ENCODE measurements around the gene ATP5MK.
"Not testable (repeated sequence)": the region's sequence is repeated elsewhere in the genome, so short reads cannot be mapped to it uniquely, and the experiment has no call there.

ATP5MK gene

DNA sequence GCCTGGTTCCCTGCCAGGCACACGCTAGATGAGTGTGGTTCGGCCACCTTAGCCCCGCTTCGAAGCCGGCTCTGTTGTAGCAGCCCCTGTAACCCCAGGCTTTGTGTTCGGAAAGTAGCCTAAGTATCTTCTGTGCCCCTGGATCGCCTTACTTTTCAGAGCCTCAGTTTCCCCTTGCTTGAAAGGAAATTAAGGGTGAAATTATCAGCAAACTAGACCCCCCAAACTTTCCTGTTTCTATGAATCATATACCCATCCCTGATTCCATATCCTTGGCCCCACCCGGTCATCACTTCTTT is 463 bp upstream of the ATP5MK start:
- no peak for DNase-seq (ENCODE audit: low spot score)

DNA sequence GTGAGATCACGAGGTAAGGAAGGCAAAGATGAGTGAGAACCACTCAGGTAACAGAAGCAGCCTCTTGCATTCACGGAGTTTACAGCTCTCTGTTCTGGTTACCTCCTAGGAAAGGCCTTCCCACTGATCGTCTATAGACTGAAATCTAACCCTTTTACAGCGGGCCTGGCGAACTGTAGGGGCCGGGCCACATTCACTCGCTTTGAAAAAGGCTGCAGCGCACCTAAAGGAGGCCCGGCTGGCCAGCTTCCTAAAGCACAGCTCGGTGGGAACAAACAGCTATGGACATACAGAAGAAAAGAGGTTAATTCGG is 565 bp downstream of the ATP5MK start:
- DNase-seq (ENCODE audit: low spot score) = no peak

DNA sequence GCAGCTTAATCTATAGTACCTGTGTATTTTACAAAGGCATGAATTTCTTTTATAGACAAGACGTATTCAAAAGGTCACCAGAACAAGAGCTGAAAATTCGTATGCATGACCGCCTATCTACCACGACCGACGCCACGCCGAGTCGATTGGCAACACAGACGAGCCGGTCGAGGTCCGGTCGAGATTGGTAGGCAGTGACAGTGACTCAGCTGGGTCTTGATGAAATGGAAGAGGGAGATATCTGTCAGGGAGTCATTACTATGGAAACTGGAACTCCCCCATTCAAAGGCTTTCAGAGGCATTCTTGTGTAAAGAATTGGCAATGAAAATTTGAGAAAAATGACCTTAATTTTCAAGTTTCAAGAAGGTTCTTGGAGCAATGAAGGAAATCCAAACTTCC is 2.1 kb downstream of the ATP5MK start:
- DNase-seq (ENCODE audit: low spot score) = no peak

DNA sequence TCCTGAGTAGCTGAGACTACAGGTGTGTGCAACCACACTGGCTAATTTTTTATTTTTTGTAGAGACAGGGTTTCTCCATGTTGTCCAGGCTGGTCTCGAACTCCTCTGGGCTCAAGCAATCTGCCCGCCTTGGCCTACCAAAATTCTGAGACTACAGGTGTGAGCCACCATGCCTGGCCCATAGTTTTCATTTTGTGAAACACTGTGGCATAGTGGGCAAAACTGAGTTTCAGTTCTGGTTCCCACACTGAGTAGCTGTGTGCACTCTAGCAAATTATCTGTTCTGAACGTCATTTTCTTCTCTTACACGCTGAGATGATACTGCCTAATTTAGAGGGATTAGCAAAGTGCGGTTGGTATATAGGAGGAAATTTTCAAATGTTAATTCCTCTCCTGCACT is 13.5 kb downstream of the ATP5MK start:
- no peak for DNase-seq (ENCODE audit: low spot score)

DNA sequence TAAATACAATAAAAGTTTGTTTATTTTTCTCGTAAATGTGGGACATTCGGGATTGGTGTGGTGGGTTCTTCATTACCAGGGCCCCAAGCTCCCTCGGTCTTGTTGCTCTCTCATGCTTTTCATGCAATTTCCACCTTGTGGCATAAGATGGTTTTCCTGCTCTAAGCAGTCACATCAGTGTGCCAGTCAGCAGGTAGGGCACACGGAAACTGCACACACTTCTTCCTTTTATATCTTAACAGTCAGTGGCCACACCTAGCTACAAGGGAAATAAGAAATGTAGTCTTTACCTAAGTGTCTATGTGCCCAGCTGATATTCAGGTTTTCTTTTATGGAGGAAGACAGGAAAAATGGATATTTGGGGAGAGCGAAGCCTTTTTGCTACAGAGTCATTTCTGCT is 22.0 kb downstream of the ATP5MK start:
- DNase-seq (ENCODE audit: low spot score) = no peak

DNA sequence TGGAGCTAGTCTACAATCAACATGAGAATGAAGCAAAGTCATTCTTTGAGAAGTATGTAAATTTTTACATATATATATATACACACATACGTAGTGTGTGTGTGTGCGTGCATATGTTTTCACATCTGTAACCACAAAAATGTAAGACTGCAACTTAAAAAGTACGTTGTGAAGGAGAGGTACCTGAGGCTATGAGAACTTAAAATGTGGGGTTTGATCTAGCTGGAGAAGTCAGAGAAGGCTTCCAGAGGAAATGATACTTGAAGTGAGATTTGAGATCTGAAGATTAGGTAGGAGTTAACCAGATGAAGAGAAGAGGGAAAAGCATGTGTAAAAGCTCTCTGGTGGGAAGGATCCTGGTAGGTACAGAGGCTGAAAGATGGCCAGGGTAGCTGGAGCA is 22.7 kb downstream of the ATP5MK start:
- no peak for DNase-seq (ENCODE audit: low spot score)

DNA sequence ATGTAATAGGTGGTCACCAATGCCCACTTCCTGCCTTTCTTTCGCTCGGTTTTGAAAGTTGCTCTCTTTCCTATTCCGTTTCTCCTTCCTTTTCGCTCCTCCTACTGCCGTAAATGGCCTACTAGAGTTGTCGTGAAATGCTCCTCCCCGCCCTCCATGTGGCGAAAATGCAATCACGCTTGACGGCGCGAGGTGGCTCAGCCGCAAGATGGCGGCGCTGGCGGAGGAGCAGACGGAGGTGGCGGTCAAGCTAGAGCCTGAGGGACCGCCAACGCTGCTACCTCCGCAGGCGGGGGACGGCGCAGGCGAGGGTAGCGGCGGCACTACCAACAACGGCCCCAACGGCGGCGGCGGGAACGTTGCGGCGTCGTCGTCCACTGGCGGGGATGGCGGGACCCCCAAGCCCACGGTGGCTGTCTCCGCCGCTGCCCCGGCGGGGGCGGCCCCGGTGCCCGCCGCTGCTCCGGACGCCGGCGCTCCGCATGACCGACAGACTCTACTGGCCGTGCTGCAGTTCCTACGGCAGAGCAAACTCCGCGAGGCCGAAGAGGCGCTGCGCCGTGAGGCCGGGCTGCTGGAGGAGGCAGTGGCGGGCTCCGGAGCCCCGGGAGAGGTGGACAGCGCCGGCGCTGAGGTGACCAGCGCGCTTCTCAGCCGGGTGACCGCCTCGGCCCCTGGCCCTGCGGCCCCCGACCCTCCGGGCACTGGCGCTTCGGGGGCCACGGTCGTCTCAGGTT is 28.3 kb downstream of the ATP5MK start, which contains the start of gene TAF5:
TSS of gene TAF5 (plus strand) at position 195 of the 737 bp plus-strand sequence. CDS start at position 209, 14 bp downstream.
- peak; percentile 98 for DNase-seq (ENCODE audit: low spot score)

DNA sequence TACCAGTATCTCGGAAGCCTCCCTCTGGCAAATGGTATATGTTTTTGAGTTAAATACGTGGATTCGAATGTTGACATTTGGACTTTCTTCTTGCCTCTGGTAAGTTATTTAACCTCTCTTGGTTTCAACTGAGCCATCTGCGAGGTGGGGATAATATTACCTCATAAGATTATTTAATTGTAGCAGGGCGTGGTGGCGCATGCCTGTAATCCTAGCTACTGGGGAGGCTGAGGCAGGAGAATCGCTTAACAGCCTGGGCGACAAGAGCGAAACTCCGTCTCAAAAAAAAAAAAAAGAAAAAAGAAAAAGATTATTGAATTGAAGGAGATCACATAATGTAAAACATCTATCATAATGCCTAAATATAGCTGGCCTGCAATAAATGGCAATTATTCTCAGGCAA is 28.9 kb downstream of the ATP5MK start:
- DNase-seq (ENCODE audit: low spot score) = no peak

DNA sequence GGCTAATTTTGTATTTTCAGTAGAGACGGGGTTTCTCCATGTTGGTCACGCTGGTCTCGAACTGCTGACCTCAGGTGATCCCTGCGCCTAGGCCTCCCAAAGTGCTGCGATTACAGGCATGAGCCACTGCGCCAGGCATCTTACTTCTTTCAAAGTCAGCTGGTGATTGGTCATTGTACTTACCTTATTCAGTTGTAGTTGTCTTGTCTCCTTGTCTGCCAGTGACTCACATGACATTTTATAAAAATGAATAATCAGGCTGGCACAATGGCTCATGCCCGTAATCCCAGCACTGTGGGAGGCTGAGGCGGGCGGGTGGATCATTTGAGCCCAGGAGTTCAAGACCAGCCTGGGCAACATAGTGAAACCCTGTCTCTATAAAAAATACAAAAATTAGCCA is 35.5 kb downstream of the ATP5MK start:
- not testable (repeated sequence) for DNase-seq (ENCODE audit: low spot score)

DNA sequence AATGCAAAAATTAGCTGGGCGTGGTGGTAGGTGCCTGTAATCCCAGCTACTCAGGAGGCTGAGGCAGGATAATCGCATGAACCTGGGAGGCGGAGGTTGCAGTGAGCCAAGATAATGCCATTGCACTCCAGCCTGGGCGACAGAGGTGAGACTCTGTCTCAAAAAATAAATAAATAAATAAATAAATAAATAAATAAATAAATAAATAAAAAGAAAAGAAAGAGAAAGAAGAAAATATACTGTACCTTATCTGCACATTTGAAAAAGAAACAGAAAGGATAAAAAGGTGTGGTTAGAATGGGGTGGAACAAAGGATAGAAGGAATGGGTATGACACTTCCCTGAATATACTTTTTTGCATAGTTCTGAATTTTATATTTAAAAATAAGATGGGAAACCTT is 36.8 kb downstream of the ATP5MK start:
- DNase-seq (ENCODE audit: low spot score) = not testable (repeated sequence)

DNA sequence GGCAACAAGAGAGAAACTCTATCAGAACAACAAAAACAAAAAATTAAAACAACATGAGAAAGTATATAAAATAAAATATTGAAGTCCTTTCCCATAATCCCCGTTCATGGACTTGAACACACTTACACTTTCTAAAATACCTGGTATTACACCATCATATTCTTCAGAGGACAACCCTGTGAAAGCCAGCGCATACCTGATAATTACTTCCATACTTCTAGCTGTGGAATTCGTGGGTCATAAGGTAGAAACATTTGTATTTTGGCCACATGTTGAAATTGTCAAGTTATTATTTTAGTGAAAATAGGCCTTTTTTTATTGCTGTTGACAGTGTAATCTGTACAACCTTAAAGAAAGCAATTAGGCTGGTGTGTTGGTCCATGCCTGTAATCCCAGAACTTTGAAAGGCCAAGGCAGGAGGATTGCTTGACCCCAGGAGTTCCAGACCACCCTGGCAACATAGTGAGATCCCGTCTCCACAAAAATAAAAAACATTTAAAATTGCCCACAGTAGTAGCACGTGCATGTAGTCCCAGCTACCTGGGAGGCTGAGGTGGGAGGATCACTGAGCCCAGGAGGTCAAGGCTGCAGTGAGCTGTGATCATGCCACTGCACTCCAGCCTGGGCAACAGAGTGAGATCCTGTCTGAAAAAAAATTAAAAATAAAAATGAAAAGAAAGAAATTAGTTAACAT is 40.2 kb downstream of the ATP5MK start:
- no peak for DNase-seq (ENCODE audit: low spot score)

DNA sequence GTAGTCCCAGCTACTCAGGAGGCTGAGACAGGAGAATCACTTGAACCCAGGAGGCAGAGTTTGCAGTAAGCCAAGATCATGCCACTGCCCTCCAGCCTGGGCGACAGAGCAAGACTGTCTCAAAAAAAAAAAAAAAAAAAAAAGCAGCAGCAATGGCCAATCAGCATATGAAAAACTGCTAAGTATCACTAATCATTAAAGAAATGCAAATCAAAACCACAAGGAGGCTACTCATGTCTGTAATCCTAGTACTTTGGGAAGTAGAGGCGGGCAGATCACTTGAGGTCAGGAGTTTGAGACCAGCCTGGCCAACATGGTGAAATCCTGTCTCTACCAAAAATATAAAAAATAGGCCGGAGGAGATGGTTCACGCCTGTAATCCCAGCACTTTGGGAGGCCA is 41.7 kb downstream of the ATP5MK start:
- not testable (repeated sequence) for DNase-seq (ENCODE audit: low spot score)

DNA sequence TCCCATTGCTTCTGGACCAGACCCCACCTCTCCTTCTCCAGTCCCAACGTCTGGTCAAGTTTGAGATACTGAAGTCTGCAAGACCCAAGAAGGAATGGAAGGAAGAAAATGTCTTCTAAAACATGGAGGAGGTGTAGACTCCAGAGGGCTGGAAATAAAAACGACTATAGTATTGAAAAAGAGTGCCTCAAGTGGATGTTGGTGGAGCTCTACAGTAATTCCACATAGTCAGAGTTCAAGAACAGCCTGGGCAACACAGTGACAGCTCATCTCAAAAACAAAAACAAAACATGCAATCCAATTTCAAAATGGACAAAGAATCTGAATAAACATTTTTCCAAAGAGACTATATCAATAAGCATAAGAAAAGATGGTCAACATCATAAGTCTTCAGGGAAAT is 43.0 kb downstream of the ATP5MK start:
- DNase-seq (ENCODE audit: low spot score) = no peak

DNA sequence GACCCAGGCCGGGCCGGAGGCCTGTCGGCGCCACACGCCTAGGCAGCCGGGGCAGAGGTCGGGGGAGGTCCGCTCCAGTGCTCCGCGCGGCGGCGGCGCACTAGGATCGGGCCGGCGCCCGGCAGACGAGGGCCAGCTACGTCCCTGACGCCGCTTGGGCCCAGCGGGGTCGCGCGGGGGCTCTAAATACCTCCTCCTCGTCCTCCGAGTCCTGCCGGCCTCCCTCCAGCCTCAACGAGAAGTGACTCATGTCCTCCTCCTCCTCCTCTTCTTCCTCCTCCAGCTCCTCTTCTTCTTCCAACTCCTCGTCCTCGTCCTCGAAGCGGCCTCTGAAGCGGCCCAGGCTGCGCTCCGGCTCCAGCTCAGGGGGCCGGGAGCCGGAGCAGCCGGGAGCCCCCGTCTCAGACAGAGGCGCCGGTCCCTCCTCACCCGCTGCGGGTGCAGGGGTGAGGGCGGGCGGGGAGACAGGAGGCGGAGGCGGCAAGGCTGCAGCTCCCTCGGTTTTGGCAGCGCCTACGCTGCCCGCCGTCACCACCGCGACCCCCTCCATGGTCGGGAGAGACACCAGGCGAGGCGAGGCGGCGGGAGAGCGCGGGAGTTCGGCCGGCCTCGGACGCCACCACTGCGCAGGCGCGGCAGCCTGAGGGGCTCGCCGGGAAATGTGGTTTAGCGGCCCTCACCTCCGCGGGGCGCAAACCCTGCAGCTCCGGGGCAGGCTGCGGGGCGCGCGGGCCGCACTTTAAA is 45.6 kb downstream of the ATP5MK start, which contains the start of gene PCGF6:
TSS of gene PCGF6 (minus strand) at position 624 of the 744 bp plus-strand sequence. CDS start at position 550, 74 bp downstream.
- DNase-seq (ENCODE audit: low spot score) = peak; percentile 51

DNA sequence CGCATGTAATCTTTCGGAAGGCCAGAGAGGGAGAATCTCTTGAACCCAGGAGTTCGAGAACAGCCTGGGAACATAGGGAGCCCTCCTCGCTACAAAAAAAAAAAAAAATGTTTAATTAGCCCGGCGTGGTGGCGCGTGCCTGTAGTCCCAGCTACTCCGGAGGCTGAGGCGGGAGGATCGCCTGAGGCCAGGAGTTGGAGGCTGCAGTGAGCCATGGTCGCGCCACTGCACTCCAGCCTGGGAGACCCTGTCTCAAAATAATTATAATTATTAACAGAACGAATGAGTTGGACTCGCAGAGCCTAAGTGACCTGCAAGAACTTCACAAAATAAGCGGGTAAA is 46.1 kb downstream of the ATP5MK start:
- no peak for DNase-seq (ENCODE audit: low spot score)
